HEK293T (cell line): Measurements from ENCODE around the gene REEP6.

Experiments used
- ARNT ChIP-seq: fragments of 450-650 bp; IDR thresholded peaks from 2 replicates; pipeline ENCODE4 v1.6.1; 2017; ENCODE audit warnings: mild to moderate bottlenecking
- BHLHE40 ChIP-seq: fragments of 450-650 bp; IDR thresholded peaks from 2 replicates; pipeline ENCODE4 v1.6.1; 2016; ENCODE audit warnings: mild to moderate bottlenecking, moderate library complexity, borderline replicate concordance
- CTBP1 ChIP-seq: fragments of 450-650 bp; IDR thresholded peaks from 2 replicates; pipeline ENCODE4 v1.6.1; 2016; ENCODE audit warnings: borderline replicate concordance
- FOXA1 ChIP-seq: fragments of 450-650 bp; IDR thresholded peaks from 2 replicates; pipeline ENCODE4 v1.6.1; 2016; ENCODE audit warnings: mild to moderate bottlenecking
- FOXK2 ChIP-seq: fragments of 450-650 bp; IDR thresholded peaks from 2 replicates; pipeline ENCODE4 v1.6.1; 2016; ENCODE audit warnings: mild to moderate bottlenecking
- FOXM1 ChIP-seq: fragments of 450-650 bp; IDR thresholded peaks from 2 replicates; pipeline ENCODE4 v1.6.1; 2017; ENCODE audit warnings: mild to moderate bottlenecking, borderline replicate concordance
- HDGF ChIP-seq: fragments of 450-650 bp; IDR thresholded peaks from 2 replicates; pipeline ENCODE4 v1.6.1; 2017; ENCODE audit warnings: antibody characterized with exemption, borderline replicate concordance
- L3MBTL2 ChIP-seq: fragments of 450-650 bp; conservative IDR thresholded peaks from 2 replicates; pipeline ENCODE4 v1.6.1; 2016; ENCODE audit warnings: mild to moderate bottlenecking
- NFRKB ChIP-seq: fragments of 450-650 bp; IDR thresholded peaks from 2 replicates; pipeline ENCODE4 v1.6.1; 2016; ENCODE audit warnings: mild to moderate bottlenecking, moderate library complexity
- SP1 ChIP-seq: fragments of 450-650 bp; IDR thresholded peaks from 2 replicates; pipeline ENCODE4 v1.6.1; 2017
- SUZ12 ChIP-seq: fragments of 450-650 bp; IDR thresholded peaks from 2 replicates; pipeline ENCODE4 v1.6.1; 2016; ENCODE audit warnings: mild to moderate bottlenecking
- TARDBP ChIP-seq: fragments of 450-650 bp; IDR thresholded peaks from 2 replicates; pipeline ENCODE4 v1.6.1; 2016
- ZNF384 ChIP-seq: fragments of 450-650 bp; IDR thresholded peaks from 2 replicates; pipeline ENCODE4 v1.6.1; 2016

- TF ChIP-seq NFRKB (no peak), SUZ12 (no peak), BHLHE40 (no peak), SP1 (no peak), FOXM1 (no peak), L3MBTL2 (no peak), ZNF384 (no peak), TARDBP (no peak), FOXA1 (no peak), HDGF (no peak), ARNT (no peak), CTBP1 (no peak), FOXK2 (no peak)
These were observed 44.9 kb upstream of the REEP6 start for GRCh38 chr19:1445932-1446712.
